Muscle layer of colon (tissue), 2 donors: ENCODE measurements around the gene STXBP6.
"Not testable (repeated sequence)": the region's sequence is repeated elsewhere in the genome, so short reads cannot be mapped to it uniquely, and the experiment has no call there.

ENCODE experiments used
- H3K27ac ChIP-seq: one replicate; pipeline ENCODE4 v1.7.0; 2013; ENCODE audit warnings: low read depth, mild to moderate bottlenecking, low read length, moderate library complexity
- H3K27me3 ChIP-seq, 2 donors: one replicate each; pipeline ENCODE4 v1.7.0; 2013; ENCODE audit warnings: low read length in 2 of 2, mild to moderate bottlenecking in 2 of 2; ENCODE audit not compliant: insufficient read depth in 2 of 2, control insufficient read depth in 1 of 2
- H3K36me3 ChIP-seq: one replicate; pipeline ENCODE4 v1.7.0; 2013; ENCODE audit warnings: mild to moderate bottlenecking, low read length; ENCODE audit not compliant: insufficient read depth
- H3K4me1 ChIP-seq: one replicate; pipeline ENCODE4 v1.7.0; 2013; ENCODE audit warnings: mild to moderate bottlenecking, low read length; ENCODE audit not compliant: insufficient read depth
- H3K4me3 ChIP-seq, 2 donors: one replicate each; pipeline ENCODE4 v1.7.0; 2013; ENCODE audit warnings: low read length in 2 of 2, low read depth in 1 of 2, mild to moderate bottlenecking in 1 of 2, moderate library complexity in 1 of 2
- H3K9ac ChIP-seq: one replicate; pipeline ENCODE4 v1.7.0; 2013; ENCODE audit warnings: low read length
- H3K9me3 ChIP-seq: one replicate; pipeline ENCODE4 v1.7.0; 2013; ENCODE audit warnings: mild to moderate bottlenecking, low read length
- donor health status: abdominal sarcoma.
- donor health status: Adenocarcinoma of cecum.

STXBP6 gene

DNA sequence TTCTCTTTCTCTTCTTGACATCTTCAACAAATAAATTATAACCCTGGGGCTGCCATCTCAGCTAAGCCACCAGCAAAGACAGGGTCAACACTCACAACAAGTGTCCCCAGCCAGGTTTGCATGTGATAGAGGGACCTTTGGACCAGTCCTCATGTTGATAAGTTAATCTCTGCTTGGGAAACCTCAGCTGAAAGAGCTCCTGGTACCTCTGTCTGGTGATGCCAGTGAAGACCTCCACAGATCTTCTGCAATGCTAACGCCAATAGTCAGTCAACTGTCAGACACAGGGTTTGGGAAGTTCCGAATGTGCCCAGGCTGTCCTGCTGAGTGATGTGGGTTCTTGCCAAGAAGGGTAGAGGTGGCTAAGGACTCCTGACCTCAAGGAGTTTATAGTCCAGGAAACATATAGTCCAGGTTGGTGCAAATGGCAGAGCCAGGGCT is 236.1 kb downstream of the STXBP6 start:
- peaks cover 22% of the 10 kb centered on the region for H3K4me1 ChIP-seq
- H3K27ac ChIP-seq, result no peak overlapping the region
- no peaks in the 10 kb centered on the region for H3K36me3 ChIP-seq
- H3K27me3 ChIP-seq, result no peaks in the 10 kb centered on the region
- no peaks in the 10 kb centered on the region for H3K9me3 ChIP-seq
- no peak overlapping the region for H3K4me3 ChIP-seq
- H3K9ac ChIP-seq, result no peak overlapping the region

DNA sequence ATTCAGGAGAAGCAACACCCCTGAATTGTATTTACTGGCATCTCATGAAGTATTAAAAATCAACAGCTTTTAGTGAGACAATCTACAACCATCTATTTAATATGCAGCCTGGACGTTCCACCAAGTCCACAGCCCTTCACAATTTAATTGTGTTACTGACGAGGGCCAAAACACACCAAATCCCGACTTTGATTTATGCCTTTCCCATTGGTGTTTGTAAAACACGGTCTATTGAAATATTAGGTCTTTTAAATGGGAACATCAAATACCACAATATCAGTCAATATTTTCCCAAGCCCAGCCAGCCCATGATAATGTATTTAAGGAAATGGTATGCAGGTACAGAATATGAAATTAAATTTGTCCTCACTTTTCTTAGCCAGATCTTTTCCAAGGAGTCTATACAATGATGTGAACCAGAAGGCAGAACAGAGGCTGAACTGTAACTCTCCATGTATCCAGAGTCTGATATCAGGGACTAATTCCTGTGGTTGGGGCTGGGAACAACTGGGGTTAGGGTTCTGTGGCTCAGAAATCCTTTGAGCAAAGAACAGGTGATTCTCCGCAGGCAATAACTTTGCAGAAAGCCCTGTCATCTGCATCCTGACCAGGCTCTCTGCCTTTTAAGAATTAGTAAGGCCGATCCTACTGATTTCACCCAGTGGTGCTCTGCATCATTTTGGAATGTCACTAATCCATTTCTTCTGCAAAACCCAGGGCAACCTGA is 236.7 kb downstream of the STXBP6 start:
- Histone ChIP-seq H3K9me3 (no peaks in the 10 kb centered on the region), H3K4me3 (no peak overlapping the region), H3K4me1 (peaks cover 19% of the 10 kb centered on the region), H3K27me3 (no peaks in the 10 kb centered on the region), H3K9ac (no peak overlapping the region), H3K27ac (no peak overlapping the region), H3K36me3 (no peaks in the 10 kb centered on the region)

DNA sequence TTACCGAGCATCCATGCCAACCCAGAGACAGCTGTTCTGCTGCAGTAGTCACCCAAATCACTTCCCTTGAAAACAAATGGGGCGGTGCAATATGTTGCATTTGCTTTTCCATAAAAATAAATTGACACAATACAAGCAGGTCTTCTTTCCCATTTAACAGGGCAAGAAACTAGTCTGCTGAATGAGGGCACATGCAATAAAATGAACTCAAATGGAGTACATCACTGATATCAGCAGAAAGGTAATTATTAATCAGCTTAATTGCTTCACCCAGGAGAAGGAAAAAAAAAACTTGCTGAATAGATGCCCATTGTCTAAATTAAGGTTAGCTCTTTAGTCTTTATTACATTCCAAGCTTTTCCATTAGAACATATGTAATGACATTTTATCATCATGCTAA is 240.8 kb downstream of the STXBP6 start:
- H3K27me3 ChIP-seq, result no peaks in the 10 kb centered on the region
- no peak overlapping the region for H3K27ac ChIP-seq
- no peaks in the 10 kb centered on the region for H3K9me3 ChIP-seq
- no peaks in the 10 kb centered on the region for H3K36me3 ChIP-seq
- H3K9ac ChIP-seq, result no peak overlapping the region
- peaks cover 13% of the 10 kb centered on the region for H3K4me1 ChIP-seq
- H3K4me3 ChIP-seq, result no peak overlapping the region

DNA sequence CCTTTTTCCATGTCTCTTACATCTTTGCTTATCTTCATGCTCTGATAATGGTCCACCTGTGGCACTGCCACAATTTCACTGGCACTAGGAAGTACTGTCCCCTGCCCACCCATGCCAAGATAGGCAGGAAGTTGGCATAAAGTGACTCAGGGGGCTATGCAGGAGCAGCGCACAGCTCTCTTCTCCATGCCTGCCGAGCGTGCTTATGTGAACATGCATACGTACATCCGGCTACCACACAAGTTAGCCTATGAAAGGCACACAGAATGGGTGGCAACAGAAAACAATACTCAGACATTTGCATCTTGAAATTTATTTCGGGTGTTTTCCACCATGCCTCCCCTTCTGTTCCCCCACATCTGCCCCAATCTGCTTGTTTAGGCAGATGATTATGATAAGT is 241.5 kb downstream of the STXBP6 start:
- no peak overlapping the region for H3K27ac ChIP-seq

DNA sequence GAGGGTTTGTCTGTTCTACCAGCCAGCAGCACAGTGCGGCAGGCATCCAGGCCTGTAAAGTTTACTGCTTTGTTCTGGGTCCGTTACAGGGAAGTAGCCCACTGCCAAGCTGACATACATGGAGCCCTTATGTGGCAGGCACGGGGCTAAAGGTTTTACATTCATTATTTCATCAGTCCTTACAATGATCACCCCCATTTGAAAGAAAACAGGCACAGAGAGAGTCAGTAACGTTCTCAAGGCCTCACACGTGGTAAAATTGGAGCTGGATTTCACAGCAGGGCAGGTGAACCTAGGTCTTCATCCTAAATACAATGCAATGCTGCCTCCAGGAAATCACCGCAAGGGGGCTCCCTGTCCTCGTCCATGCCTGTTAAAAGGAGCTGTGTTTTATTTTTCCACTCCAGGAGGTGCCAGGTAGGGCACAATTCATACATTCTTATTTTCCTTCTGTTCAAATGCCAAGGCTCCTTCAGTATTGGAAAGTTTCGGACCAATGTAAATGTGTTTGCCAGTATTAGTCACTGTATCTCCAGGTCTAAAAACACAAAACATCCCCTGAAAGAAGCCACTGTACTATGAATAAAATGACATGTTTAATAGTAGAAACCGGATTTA is 243.8 kb downstream of the STXBP6 start:
- H3K27ac ChIP-seq, result no peak overlapping the region
- H3K36me3 ChIP-seq, result no peaks in the 10 kb centered on the region
- H3K4me1 ChIP-seq, result peaks cover 13% of the 10 kb centered on the region
- no peaks in the 10 kb centered on the region for H3K9me3 ChIP-seq
- no peaks in the 10 kb centered on the region for H3K27me3 ChIP-seq
- no peak overlapping the region for H3K4me3 ChIP-seq
- no peak overlapping the region for H3K9ac ChIP-seq

More for the DNA sequence above, 241.5 kb downstream of the STXBP6 start:
- H3K4me3 ChIP-seq, result no peak overlapping the region
- no peak overlapping the region for H3K9ac ChIP-seq
- peaks cover 13% of the 10 kb centered on the region for H3K4me1 ChIP-seq
- H3K9me3 ChIP-seq, result no peaks in the 10 kb centered on the region
- H3K27me3 ChIP-seq, result no peaks in the 10 kb centered on the region
- H3K36me3 ChIP-seq, result no peaks in the 10 kb centered on the region

DNA sequence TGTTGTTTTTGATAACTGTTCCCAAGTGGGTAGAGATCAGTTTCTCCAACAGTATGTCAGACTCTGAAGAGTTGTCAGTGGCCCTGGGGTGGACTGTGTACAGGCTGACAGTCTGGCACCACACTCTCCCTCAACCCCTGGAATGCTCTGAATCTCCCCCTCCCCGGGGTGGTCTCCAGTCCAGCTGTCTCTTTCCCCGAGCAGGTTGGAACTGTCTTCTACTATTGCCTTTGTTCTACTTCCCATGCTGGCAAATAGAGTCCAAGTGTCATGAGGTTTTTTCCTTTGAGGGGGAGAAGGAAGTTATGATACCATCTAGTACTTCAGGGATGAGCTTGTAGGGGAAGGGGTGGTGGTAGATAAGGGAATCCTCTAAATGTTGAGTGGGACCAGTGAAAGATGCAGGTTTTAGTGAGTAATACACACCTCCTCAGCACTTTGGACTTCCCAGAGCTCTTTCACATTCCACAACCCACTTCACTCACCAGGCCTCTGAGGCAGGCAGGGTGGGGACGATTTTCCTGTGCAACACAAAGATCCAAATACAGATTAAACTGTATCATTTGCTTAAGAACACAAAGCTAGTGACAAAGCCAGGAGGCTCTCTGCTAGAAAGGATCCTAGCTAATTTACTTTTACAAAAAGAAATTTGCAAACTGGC is 245.3 kb downstream of the STXBP6 start:
- H3K9me3 ChIP-seq, result no peaks in the 10 kb centered on the region
- H3K27ac ChIP-seq, result no peak overlapping the region
- H3K27me3 ChIP-seq, result no peaks in the 10 kb centered on the region
- H3K36me3 ChIP-seq, result no peaks in the 10 kb centered on the region
- H3K9ac ChIP-seq, result no peak overlapping the region
- H3K4me3 ChIP-seq, result no peak overlapping the region
- peaks cover 6% of the 10 kb centered on the region for H3K4me1 ChIP-seq

DNA sequence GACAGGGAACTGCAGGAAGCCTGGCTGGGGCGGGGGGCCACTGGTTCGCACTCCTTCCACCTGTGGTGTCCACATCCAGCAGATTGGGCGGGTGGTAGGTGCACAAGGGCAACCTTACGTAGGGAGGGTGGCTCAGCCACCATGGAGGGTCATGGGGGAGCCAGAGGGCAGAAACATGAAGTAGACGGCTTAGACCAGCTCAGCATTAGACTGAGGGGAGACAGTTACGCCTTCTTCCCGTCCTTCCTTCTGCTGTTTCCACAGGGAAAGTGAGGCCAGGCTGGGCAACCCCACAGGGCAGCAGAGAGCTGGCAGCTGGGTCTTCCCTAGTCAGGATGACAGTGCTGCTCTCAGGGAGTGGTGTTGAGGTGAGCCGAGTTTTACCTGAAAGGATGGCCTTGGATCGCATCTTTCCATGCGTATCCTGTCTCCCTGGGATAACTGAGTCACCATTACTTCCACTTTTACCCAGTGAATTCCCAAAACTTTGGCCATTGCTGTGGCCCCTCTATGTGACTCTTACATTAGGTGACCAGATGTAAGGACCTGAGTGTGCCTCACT is 245.9 kb downstream of the STXBP6 start:
- Histone ChIP-seq H3K27me3 (no peaks in the 10 kb centered on the region), H3K9ac (no peak overlapping the region), H3K4me1 (peaks cover 6% of the 10 kb centered on the region), H3K36me3 (no peaks in the 10 kb centered on the region), H3K9me3 (no peaks in the 10 kb centered on the region), H3K27ac (no peak overlapping the region), H3K4me3 (no peak overlapping the region)

DNA sequence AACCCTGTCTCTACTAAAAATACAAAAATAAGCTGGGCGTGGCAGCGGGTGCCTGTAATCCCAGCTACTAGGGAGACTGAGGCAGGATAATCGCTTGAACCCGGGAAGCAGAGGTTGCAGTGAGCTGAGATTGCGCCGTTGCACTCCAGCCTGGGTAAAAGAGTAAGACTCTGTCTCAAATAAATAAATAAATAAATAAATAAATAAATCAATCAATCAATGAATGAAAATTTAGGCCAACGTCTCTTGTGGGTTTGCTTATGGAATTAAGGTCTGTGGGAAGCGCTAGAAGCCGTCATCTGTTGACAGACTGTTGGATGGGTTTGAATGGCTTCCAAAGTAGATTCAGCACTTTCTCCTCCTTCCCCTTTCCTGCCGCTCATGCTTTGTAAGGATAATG is 246.5 kb downstream of the STXBP6 start:
- H3K27ac ChIP-seq, H3K9ac ChIP-seq, H3K9me3 ChIP-seq, H3K36me3 ChIP-seq, H3K27me3 ChIP-seq, H3K4me1 ChIP-seq, H3K4me3 ChIP-seq: not testable (repeated sequence)

DNA sequence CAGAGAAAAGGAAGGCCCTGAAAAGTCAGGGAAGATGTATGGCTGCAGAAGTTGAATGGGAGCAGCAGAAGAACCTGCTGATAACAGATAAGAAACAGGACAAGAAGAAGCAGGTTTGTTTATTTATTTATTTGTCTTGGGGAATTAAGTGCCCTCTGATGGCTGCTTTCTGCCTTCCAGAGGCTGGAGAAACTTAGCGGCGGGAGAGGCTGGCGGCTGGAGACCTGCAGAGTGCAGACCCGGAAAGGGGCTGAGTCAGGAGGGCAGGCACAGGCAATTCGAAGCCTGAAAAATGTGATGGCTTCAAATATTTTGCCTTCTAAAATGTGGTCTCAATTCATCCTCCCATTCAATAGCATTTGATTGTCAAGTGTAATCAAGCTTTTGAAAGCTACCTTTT is 247.7 kb downstream of the STXBP6 start:
- no peaks in the 10 kb centered on the region for H3K27me3 ChIP-seq
- no peak overlapping the region for H3K27ac ChIP-seq
- H3K4me3 ChIP-seq, result no peak overlapping the region
- no peaks in the 10 kb centered on the region for H3K36me3 ChIP-seq
- H3K9ac ChIP-seq, result no peak overlapping the region
- no peaks in the 10 kb centered on the region for H3K9me3 ChIP-seq
- peaks cover 6% of the 10 kb centered on the region for H3K4me1 ChIP-seq

DNA sequence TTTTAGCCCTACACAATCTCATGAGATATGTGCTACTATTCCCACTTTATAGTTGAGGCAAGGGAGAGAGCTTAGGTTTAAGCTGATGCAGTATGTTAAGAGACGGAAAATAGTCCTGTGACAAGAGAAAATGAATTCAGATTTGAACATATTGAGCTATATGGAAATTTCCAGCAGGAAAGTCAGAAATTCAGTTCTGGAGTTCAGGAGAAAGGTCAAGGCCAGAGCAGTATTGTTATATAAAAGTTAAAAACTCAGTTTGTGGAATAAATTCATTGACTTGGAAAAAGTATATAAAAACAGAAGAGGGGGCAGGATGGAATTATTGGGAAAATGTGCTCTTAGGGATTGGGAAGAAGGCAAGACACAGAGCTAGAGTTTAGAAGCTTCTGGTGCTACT is 248.9 kb downstream of the STXBP6 start:
- Histone ChIP-seq H3K4me1 (peaks cover 1% of the 10 kb centered on the region), H3K27me3 (no peaks in the 10 kb centered on the region), H3K4me3 (no peak overlapping the region), H3K9me3 (no peaks in the 10 kb centered on the region), H3K9ac (no peak overlapping the region), H3K36me3 (no peaks in the 10 kb centered on the region), H3K27ac (no peak overlapping the region)

DNA sequence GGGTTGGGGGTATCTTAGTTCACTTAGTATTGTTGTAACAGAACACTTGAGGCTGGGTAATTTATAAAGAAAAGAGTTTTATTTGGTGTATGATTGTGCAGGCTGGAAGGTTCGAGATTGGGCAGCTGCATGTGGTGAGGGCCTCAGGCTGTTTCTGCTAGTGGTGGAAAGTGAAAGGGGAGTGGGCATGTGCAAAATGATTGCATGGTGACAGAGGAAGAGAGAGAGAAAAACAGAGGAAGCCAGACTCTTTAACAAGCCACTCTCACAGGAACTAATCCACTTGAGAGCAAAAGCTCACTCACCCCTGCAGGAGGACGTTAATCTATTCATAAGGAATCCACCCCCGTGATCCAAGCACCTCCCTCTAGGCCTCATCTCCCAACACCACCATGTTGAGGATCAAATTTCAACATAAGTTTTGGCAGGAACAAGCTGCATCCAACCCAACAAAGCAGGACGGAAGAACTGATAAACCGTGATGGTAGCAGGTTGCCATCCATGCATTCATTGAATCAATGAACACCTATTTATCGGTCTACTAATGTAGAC is 251.0 kb downstream of the STXBP6 start:
- no peak overlapping the region for H3K4me3 ChIP-seq
- H3K9ac ChIP-seq, result no peak overlapping the region
- H3K4me1 ChIP-seq, result no peaks in the 10 kb centered on the region
- no peaks in the 10 kb centered on the region for H3K9me3 ChIP-seq
- no peaks in the 10 kb centered on the region for H3K36me3 ChIP-seq
- no peak overlapping the region for H3K27ac ChIP-seq
- H3K27me3 ChIP-seq, result no peaks in the 10 kb centered on the region
